SK-N-SH (cell line): Measurements from ENCODE around the gene SNRNP25.

Experiments
- EP300 ChIP-seq, 2 experiments: IDR thresholded peaks; 2 replicates each; pipeline versions ENCODE4 v1.4.0 to v1.6.1; 2012; ENCODE audit warnings: borderline replicate concordance in 1 of 2, low read depth in 1 of 2, low read length in 1 of 2
- MEF2A ChIP-seq: IDR thresholded peaks from 2 replicates; pipeline ENCODE4 v1.4.0; 2012; ENCODE audit warnings: low read depth, borderline replicate concordance
- POLR2AphosphoS5 ChIP-seq: IDR thresholded peaks from 2 replicates; pipeline ENCODE4 v1.6.1; 2012; ENCODE audit warnings: low read depth, low read length
- ZBTB33 ChIP-seq: IDR thresholded peaks from 2 replicates; pipeline ENCODE4 v1.4.0; 2012; ENCODE audit warnings: low read depth, borderline replicate concordance

- TF ChIP-seq EP300 (IDR thresholded peaks at IDR 0.05; ENCODE audit: borderline replicate concordance in 1 of 2, low read depth in 1 of 2, low read length in 1 of 2) (no peak), POLR2AphosphoS5 (no peak), ZBTB33 (no peak), MEF2A (no peak)
These were observed 50.7 kb downstream of the SNRNP25 start for GRCh38 chr16:104355-104754.
